Endodermal cell (in vitro differentiated cells): Measurements from ENCODE around the gene CTIF. TPM values are rescaled to one million over a fixed set of nuclear protein-coding genes. Genes with fewer than 3 reads are reported as not detected.
A peak's percentile ranks its signal among the peaks of the same experiment; 100 is the strongest.

Experiments
- DNase-seq: peaks from one replicate; pipeline ENCODE4 v3.0.0-alpha.2; 2017
- H3K27ac ChIP-seq: 2 replicates; pipeline ENCODE4 v1.5.1; 2013; ENCODE audit warnings: mild to moderate bottlenecking, low read depth, low read length, moderate library complexity
- H3K27me3 ChIP-seq: 2 replicates; pipeline ENCODE4 v1.6.1; 2013; ENCODE audit warnings: mild to moderate bottlenecking, low read length, moderate library complexity; ENCODE audit not compliant: insufficient read depth, control insufficient read depth, poor library complexity, severe bottlenecking
- H3K36me3 ChIP-seq: 2 replicates; pipeline ENCODE4 v1.7.0; 2013; ENCODE audit warnings: mild to moderate bottlenecking, low read length, moderate library complexity; ENCODE audit not compliant: control insufficient read depth, insufficient read depth
- H3K4me1 ChIP-seq: one replicate; pipeline ENCODE4 v1.7.0; 2013; ENCODE audit warnings: low read length; ENCODE audit not compliant: control insufficient read depth, insufficient read depth
- H3K4me3 ChIP-seq: 2 replicates; pipeline ENCODE4 v1.5.1; 2013; ENCODE audit warnings: mild to moderate bottlenecking, low read length, moderate library complexity
- H3K9ac ChIP-seq: 2 replicates; pipeline ENCODE4 v1.6.1; 2013; ENCODE audit warnings: mild to moderate bottlenecking, low read length, moderate library complexity; ENCODE audit not compliant: poor library complexity, severe bottlenecking; ENCODE audit errors: extremely low read depth
- H3K9me3 ChIP-seq: 2 replicates; pipeline ENCODE4 v1.6.1; 2013; ENCODE audit warnings: mild to moderate bottlenecking, low read length, moderate library complexity; ENCODE audit not compliant: control insufficient read depth
- H3K27ac Mint-ChIP-seq: 2 replicates; pipeline ENCODE4 v1.8.0; 2020; ENCODE audit warnings: mixed read lengths
- H3K27me3 Mint-ChIP-seq: 2 replicates; pipeline ENCODE4 v1.8.0; 2021; ENCODE audit warnings: mild to moderate bottlenecking, mixed read lengths; ENCODE audit not compliant: insufficient read depth
- H3K36me3 Mint-ChIP-seq: 2 replicates; pipeline ENCODE4 v1.8.0; 2020; ENCODE audit warnings: low read depth, mixed read lengths
- H3K4me1 Mint-ChIP-seq: 2 replicates; pipeline ENCODE4 v1.8.0; 2020; ENCODE audit warnings: mixed read lengths
- H3K4me3 Mint-ChIP-seq: 2 replicates; pipeline ENCODE4 v1.8.0; 2020; ENCODE audit warnings: mild to moderate bottlenecking, moderate library complexity, mixed read lengths
- H3K9me3 Mint-ChIP-seq: 2 replicates; pipeline ENCODE4 v1.8.0; 2020; ENCODE audit warnings: mild to moderate bottlenecking, mixed read lengths
- CTCF ChIP-seq: fragments of 200-600 bp; sonication (generic); conservative IDR thresholded peaks from 2 replicates; pipeline ENCODE4 v1.5.0; 2021; ENCODE audit warnings: antibody characterized with exemption, mild to moderate bottlenecking
- WGBS, 2 experiments: methylation state at CpG; one replicate each; pipeline versions ENCODE4 v1.1.5 to v1.1.7; 2013; ENCODE audit warnings: missing lambda C conversion rate in 2 of 2, mixed read lengths in 1 of 2; ENCODE audit not compliant: insufficient coverage in 1 of 2, insufficient read length in 1 of 2; 5-methylcytosine and 5-hydroxymethylcytosine counted together
- total RNA-seq, 2 donors: library from RNA; stranded (reverse); fragmentation: NEBNext Ultra II Directional in 1 of 2; extraction: Animal tissue kit (Norgen Biotek cat#: 25700) in 1 of 2; gene quantifications; 2 replicates in 1 of 2; 3 replicates in 1 of 2; pipeline ENCODE4 v1.2.1, GENCODE V29; 2021

The CTIF gene
- total RNA-seq, 2 donors from 2014 or later, result 33.8 to 41.6 TPM

- peaks cover 7% of the 10 kb centered on the region for H3K9me3 ChIP-seq
- H3K9me3 Mint-ChIP-seq, result peaks cover 7% of the 10 kb centered on the region
- peak overlapping the region; percentile 2 for H3K27ac Mint-ChIP-seq
- H3K4me3 ChIP-seq, result no peak overlapping the region
- H3K27ac ChIP-seq, result no peak overlapping the region
- no peak for DNase-seq
- no peaks in the 10 kb centered on the region for H3K36me3 ChIP-seq
- H3K4me1 ChIP-seq, result no peaks in the 10 kb centered on the region
- peaks cover 2% of the 10 kb centered on the region for H3K4me1 Mint-ChIP-seq
- no peak overlapping the region for H3K4me3 Mint-ChIP-seq
- 93 to 97% methylated on average over 3 to 8 of the region's 8 CpGs for WGBS, 2 experiments
- no peaks in the 10 kb centered on the region for H3K27me3 ChIP-seq
- no peak overlapping the region for H3K9ac ChIP-seq
- peaks cover 3% of the 10 kb centered on the region for H3K36me3 Mint-ChIP-seq
- TF ChIP-seq CTCF, result no peak
- H3K27me3 Mint-ChIP-seq, result peaks cover 1% of the 10 kb centered on the region
Measured at GRCh38 chr18:48896326-48896874, 357.6 kb downstream of the CTIF start.

- H3K4me1 ChIP-seq, result no peaks in the 10 kb centered on the region
- Mint-ChIP-seq H3K4me3 (no peak overlapping the region), H3K9me3 (peaks cover 7% of the 10 kb centered on the region), H3K27ac (peak overlapping the region; percentile 35), H3K27me3 (peaks cover 1% of the 10 kb centered on the region), H3K36me3 (peaks cover 3% of the 10 kb centered on the region), H3K4me1 (peaks cover 2% of the 10 kb centered on the region)
- H3K27ac ChIP-seq, result no peak overlapping the region
- no peak overlapping the region for H3K4me3 ChIP-seq
- 87 to 90% methylated on average over 2 to 9 of the region's 9 CpGs for WGBS, 2 experiments
- H3K9me3 ChIP-seq, result peaks cover 7% of the 10 kb centered on the region
- peak; percentile 91 for DNase-seq
- peak; percentile 87 for TF ChIP-seq CTCF
- H3K9ac ChIP-seq, result no peak overlapping the region
- H3K36me3 ChIP-seq, result no peaks in the 10 kb centered on the region
- H3K27me3 ChIP-seq, result no peaks in the 10 kb centered on the region
Measured at GRCh38 chr18:48896875-48897511, 358.2 kb downstream of the CTIF start.

GRCh38 chr18:48897531-48897930 lies 358.7 kb downstream of the CTIF start:
- Histone ChIP-seq H3K4me1 (no peaks in the 10 kb centered on the region), H3K9ac (no peak overlapping the region), H3K4me3 (no peak overlapping the region), H3K36me3 (no peaks in the 10 kb centered on the region), H3K27ac (no peak overlapping the region), H3K9me3 (peaks cover 7% of the 10 kb centered on the region), H3K27me3 (no peaks in the 10 kb centered on the region)
- peaks cover 7% of the 10 kb centered on the region for H3K9me3 Mint-ChIP-seq
- no peak overlapping the region for H3K4me3 Mint-ChIP-seq
- 83 to 94% methylated on average over 1 to 5 of the region's 5 CpGs for whole genome bisulfite sequencing, 2 experiments
- peaks cover 2% of the 10 kb centered on the region for H3K4me1 Mint-ChIP-seq
- H3K27me3 Mint-ChIP-seq, result peaks cover 1% of the 10 kb centered on the region
- H3K27ac Mint-ChIP-seq, result peak overlapping the region; percentile 35
- DNase-seq, result no peak
- no peak for TF ChIP-seq CTCF
- peaks cover 3% of the 10 kb centered on the region for H3K36me3 Mint-ChIP-seq
